HG03135 (cell line): ENCODE data around the gene RNF115.
"Not testable (repeated sequence)": the region's sequence is repeated elsewhere in the genome, so short reads cannot be mapped to it uniquely, and the experiment has no call there.

Source experiments
- ATAC-seq: cut with Tn5 transposase; IDR thresholded peaks from one replicate; pipeline ENCODE4 v1.9.1; 2021; ENCODE audit warnings: mild to moderate bottlenecking, moderate library complexity; ENCODE audit not compliant: unreplicated experiment

Gene RNF115

DNA sequence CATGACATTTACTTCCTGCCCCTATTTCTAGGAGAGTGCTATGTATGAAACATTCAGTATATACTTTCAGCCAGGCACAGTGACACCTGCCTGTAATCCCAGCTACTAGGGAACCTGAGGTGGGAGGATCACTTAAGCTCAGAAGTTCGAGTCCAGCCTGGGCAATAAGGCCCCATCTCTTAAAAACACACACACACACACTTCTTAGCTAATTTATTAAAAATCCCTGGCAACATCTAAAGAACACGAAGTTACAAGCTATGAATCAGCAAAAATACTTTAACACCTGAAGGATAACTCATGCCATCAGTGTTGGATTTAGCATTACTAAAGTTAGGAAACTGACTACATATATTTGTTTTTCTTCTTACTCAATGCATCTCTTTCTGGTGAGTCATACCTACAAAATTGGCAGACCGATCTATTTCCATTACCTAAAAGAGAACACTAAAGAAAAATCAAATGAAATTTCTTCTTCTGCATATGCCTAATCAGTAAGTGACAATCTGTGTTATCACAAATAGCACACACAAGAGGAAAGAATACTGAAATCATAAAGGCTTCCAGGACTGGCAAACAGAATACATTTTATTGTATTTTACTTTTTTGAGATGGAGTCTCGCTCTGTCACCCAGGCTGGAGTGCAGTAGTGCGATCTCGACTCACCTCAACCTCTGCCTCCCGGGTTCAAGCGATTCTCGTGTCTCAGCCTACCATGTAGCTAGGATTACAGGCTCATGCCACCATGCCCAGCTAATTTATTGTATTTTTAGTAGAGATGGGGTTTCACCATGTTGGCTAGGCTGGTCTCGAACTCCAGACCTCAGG is 41.4 kb downstream of the RNF115 start:
- ATAC-seq: no peak

DNA sequence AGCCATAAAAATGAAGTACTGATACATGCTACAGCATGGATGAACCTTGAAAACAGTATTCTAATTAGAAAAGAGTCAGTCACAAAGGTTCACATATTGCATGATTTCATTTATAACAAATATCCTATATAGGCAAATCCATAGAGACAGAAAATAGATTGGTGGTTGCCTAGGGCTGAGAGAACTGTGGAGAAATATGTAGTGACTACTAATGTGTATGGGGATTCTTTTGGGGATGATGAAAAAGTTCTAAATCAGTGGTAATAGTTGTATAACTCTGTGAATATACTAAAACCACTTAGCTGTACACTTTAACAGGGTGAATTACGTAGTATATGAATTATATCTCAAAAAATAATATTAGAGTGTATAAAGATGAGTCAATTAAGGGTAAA is 45.8 kb downstream of the RNF115 start:
- no peak for ATAC-seq

DNA sequence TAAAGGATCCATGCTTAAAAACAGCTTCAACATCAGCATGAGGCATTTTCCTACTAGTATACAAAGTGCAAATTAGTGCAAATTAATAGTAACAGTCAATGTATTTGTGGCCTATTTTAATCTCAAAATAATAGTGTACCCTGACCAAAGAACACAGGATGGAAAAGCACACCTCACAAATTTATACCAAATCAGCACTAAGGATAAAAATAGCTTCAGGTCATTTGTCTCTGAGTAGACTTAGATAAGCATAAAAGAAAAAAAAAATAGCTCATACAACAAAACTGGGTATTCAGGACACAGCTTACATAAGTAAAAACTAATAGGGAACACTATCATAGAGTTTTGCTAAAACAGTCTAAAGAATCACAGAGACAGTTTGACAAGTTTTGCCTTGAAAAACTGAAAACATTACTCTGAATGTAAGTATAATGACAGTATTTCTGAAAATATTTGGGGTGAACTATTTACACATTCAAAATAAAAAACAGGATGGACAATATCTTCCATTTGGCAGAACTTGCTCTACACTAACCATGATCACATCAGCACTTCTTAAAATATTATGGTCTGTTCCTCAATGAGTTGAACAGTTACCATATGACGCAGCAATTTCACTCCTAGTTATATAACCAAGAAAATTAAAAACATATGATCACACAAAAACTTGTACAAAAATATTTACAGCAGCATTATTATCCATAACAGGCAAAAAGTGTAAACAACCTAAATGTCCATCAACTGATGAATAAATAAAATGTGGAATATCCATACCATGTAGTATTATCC is 46.3 kb downstream of the RNF115 start:
- ATAC-seq: no peak

DNA sequence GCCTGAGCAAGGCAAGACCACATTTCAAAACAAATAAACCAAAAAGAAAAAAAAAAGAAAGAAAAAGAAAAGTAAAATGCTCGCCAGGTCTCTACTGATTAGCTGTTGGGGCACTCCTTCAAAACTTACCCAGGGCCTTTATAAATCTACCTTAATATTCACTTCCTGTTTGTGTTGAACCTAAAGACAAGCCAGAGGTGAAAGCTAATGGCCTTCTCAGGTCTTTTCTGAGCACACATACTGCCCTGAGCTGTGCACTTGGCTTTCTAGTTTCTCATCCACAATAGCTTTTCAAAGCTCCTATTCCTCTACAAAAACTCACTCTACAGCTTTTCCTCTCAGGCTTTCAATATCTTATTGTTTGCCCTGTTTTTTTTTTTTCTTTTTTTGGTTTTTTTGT is 50.5 kb downstream of the RNF115 start:
- no peak for ATAC-seq

DNA sequence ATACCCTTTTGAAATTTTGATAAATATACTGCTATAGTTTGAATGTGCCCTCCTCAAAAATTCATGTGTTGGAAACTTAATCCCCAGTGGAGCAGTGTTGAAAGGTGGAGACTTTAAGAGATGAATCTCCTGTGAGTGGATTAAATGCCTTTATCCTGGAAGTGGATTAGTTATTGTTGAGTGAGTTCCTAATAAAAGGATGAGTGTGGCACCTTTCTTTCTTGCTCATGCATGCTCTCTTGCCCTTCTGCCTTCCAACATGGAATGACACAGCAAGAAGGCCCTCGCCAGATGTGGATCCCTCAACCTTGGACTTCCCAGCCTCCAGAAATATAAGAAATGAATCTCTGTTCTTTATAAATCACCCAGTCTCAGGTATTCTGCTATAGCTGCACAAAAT is 52.8 kb downstream of the RNF115 start:
- no peak for ATAC-seq

DNA sequence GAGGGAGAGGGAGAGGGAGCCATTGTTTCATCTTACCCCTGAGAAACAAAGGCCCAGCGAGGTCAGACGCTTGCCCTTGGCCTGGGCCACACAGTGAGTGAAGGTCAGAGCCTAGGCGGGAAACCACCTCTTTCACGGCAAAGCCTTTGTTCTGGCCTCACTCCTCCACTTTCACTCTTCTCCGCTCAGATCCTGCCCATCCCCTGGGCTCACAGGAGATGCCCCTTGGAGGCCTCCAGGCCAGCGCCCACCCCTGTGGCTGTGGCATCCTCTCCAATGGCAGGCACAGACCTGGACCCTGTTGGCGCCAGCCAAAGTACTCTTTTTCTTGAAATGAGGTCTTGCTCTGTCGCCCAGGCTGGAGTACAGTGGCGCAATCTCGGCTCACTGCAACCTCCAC is 55.9 kb downstream of the RNF115 start:
- ATAC-seq: not testable (repeated sequence)

DNA sequence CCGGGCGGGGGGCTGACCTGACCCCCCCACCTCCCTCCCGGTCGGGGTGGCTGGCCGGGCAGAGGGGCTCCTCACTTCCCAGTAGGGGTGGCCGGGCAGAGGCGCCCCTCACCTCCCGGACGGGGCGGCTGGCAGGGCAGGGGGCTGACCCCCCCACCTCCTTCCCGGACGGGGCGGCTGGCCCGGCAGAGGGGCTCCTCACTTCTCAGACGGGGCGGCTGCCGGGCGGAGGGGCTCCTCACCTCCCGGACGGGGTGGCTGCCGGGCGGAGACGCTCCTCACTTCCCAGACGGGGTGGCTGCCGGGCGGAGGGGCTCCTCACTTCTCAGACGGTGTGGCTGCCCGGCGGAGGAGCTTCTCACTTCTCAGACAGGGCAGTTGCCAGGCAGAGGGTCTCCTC is 57.0 kb downstream of the RNF115 start:
- not testable (repeated sequence) for ATAC-seq

DNA sequence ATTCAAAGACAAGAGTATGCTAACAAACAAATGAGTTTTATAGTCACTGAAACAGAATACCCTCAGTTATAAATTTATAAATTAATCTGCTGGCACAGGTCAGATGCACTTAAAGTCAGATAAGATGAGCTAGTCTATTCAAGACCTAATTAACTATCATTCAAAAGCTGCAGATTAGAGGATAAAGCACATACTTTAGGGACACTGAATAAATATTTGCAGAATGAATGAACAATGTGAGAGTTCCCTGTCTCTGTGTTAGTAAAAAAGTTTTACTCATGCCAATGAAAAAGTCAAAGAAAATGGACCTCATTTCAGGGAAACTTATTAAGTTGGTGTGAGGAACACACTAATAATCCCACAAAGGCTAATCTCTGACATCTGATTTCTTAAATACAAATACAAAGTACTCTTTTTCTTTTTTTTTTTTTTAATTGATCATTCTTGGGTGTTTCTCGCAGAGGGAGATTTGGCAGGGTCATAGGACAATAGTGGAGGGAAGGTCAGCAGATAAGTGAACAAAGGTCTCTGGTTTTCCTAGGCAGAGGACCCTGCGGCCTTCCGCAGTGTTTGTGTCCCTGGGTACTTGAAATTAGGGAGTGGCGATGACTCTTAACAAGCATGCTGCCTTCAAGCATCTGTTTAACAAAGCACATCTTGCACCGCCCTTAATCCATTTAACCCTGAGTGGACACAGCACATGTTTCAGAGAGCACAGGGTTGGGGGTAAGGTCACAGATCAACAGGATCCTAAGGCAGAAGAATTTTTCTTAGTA is 58.1 kb downstream of the RNF115 start:
- not testable (repeated sequence) for ATAC-seq

DNA sequence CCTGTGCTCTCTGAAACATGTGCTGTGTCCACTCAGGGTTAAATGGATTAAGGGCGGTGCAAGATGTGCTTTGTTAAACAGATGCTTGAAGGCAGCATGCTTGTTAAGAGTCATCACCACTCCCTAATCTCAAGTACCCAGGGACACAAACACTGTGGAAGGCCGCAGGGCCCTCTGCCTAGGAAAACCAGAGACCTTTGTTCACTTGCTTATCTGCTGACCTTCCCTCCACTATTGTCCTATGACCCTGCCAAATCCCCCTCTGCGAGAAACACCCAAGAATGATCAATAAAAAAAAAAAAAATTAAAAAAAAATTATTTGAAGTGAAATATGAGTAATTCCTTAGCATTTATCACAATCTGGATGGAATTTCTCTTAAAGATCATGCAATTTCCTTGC is 58.8 kb downstream of the RNF115 start:
- not testable (repeated sequence) for ATAC-seq

DNA sequence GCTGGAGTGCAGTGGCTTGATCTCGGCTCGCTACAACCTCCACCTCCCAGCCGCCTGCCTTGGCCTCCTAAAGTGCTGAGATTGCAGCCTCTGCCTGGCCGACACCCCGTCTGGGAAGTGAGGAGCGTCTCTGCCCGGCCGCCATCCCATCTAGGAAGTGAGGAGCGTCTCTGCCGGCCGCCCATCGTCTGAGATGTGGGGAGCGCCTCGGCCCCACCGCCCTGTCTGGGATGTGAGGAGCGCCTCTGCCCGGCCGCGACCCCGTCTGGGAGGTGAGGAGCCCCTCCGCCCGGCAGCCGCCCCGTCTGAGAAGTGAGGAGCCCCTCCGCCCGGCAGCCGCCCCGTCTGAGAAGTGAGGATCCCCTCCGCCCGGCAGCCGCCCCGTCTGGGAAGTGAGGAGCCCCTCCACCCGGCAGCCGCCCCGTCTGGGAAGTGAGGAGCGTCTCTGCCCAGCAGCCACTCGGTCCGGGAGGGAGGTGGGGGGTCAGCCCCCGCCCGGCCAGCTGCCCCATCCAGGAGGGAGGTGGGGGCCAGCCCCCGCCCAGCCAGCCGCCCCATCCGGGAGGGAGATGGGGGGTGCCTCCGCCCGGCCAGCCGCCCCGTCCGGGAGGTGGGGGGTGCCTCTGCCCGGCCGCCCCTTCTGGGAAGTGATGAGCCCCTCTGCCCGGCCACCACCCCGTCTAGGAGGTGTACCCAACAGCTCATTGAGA is 59.5 kb downstream of the RNF115 start:
- not testable (repeated sequence) for ATAC-seq

DNA sequence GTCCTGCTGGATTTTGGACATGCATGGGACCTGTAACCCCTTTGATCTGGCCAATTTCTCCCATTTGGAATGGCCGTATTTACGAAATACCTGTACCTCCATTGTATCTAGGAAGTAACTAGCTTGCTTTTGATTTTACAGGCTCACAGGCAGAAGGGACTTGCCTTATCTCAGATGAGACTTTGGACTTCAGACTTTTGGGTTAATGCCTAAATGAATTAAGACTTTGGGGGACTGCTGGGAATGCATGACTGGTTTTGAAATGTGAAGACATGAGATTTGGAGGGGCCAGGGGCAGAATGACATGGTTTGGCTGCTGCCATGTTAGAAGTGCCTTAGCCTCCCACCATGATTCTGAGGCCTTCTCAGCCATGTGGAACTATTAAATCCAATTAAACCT is 61.9 kb downstream of the RNF115 start:
- ATAC-seq: not testable (repeated sequence)

DNA sequence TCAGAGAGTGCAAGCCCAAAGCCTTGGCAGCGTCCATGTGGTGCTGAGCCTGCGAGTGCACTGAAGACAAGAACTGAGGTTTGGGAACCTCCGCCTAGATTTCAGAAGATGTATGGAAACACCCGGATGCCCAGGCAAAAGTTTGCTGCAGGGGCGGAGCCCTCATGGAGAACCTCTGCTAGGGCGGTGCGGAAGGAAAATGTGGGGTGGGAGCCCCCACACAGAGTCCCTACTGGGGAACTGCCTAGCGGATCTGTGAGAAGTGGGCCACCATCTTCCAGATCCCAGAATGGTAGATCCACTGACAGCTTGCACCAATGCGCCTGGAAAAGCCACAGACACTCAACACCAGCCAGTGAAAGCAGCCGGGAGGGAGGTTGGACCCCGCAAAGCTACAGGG is 62.4 kb downstream of the RNF115 start:
- not testable (repeated sequence) for ATAC-seq

DNA sequence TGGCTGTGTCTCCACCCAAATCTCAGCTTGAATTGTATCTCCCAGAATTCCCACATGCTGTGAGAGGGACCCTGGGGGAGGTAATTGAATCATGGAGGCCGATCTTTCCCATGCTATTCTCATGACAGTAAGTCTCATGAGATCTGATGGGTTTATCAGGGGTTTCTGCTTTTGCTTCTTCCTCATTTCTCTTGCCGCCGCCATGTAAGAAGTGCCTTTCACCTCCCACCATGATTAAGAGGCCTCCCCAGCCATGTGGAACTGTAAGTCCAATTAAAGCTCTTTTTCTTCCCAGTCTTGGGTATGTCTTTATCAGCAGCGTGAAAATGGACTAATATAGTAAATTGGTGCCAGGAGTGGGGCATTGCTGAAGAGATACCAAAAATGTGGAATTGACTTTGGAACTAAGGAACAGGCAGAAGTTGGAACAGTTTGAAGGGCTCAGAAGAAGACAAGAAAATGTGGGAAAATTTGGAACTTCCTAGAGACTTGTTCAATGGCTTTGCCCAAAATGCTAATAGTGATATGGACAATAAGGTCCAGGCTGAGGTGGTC is 63.4 kb downstream of the RNF115 start:
- ATAC-seq: not testable (repeated sequence)

DNA sequence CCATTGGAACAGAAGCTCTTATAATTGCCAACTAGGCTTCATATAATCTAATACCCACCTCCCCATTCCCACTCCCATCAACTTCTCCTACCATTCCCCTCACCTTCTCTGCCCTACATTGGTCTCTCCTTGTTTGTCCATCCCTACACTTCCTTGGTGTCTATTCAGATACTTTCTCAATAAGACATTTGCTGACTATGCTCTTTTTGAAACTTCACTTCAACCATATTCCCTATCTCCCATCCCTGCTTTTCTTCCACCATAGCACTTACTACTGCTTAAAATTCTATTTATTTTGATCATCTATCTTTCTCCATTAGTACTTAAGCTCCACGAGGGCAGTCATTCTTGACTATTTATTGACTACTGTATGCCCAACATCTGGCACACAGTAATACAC is 64.2 kb downstream of the RNF115 start:
- no peak for ATAC-seq

DNA sequence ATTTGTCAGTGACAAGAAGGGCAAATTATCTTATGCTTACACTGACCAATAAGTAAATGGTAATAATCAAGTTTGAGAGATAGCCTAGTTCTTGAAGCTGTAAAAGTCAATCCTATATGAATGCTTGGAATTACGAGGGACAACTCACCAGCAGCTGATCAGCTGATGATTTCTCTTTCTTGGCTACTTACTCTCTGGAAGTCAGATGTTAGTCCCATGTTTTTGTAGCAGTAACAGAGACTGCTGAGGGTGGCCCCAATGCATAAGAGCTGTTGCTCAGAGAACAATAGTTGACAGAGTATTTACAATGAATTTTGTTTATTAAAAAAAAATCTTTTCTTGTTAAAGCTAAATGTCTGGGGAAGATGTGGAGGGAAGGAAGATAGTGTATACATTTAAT is 65.3 kb downstream of the RNF115 start:
- no peak for ATAC-seq

DNA sequence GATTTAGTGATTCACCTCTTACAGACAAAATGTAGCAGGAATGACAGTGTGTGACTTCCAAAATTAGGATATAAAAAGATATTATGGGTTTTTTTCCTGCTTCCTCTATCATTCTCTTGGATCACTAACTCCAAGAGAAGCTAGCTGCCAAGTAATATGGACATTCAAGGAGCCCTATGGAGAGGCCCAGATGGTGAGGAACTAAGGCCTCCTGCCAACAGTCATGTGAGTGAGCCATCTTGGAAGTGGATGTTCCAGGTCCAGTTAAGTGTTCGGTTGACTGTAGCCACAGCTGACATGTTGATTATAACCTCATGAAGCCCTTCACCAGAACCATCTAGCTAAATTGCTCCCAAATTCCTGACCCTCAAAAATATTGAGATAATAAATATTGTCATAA is 65.8 kb downstream of the RNF115 start:
- ATAC-seq: no peak

DNA sequence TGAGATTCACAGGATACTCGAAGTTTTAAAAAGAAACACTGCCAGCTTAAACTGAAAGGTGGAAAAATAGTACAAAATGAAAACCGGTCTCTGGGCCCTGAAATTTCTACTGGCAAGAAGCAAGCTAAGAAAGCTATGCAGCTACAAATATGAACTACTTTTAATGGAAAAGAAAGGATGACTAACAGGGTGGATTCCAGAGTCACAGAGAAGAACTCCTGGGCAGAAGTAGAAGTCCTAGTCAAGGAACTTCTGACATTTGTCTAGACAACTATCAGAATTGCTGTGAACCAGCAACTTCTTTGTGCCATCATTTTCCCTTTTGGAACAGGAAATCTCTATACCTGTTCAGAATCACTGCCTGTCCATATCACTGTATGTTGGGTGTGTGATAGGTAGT is 66.5 kb downstream of the RNF115 start:
- ATAC-seq: no peak

DNA sequence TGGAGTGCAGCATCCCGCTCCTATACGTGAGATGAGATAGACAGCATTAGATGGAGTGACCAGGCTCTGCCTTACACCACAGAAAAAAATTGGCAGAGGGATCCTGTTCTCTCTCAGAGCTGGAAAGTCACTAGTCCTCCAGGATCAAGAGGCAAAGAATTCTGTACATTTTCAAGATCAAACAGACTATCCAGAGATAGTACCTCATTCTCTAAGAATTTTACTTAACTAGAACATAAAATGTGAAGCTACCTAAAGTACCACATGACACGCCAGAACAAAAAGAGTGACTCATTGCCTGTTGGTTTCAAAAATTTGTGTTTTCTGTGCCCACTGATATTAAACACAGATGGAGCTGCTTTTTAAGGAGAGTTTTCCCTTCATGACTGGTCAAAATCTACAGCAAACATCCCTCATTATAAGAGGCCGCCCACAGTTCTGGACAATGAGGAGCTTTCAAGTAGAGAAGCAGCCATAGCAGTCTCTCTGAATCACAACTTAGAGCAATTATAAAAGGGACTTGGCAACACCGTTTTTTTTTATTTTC is 72.3 kb downstream of the RNF115 start:
- no peak for ATAC-seq

DNA sequence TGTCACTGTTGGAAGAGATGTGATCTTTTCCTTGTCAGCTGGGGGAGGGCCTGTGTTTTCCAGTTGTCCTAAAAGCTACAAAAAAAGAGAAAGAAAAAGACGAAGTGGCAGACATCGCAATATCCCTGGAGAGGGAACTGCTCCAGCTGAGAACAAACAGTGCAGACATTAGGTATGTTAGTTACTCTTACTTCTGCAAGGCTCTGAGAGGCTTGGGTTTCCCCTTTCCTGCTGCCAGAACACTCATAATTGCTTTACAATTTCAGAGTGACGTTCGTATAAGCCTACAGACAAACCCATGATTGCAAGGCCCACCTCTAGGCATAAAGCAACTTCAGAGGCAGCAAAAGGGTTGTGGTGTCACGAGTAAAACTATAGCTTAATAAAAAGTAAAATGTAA is 73.5 kb downstream of the RNF115 start:
- ATAC-seq: no peak
